GM23338 (cell line): Measurements from ENCODE around the gene DGKB.

ENCODE experiments used
- CTCF ChIP-seq, 2 experiments: fragments of 200-600 bp in 1 of 2; sonication (generic) in 1 of 2; conservative IDR thresholded peaks; 2 replicates each; pipeline versions ENCODE4 v1.5.1 to v1.6.1; 2016 to 2017; ENCODE audit warnings: antibody characterized with exemption in 2 of 2, low read depth in 2 of 2, mild to moderate bottlenecking in 2 of 2, moderate library complexity in 1 of 2
- EZH2phosphoT487 ChIP-seq: fragments of 200-600 bp; sonication (generic); IDR thresholded peaks from one replicate; pipeline ENCODE4 v1.8.1; 2018; ENCODE audit warnings: antibody characterized with exemption; ENCODE audit not compliant: unreplicated experiment
- POLR2AphosphoS5 ChIP-seq: IDR thresholded peaks from 2 replicates; pipeline ENCODE4 v1.6.1; 2016; ENCODE audit warnings: antibody characterized with exemption, low read depth
- REST ChIP-seq: IDR thresholded peaks from one replicate; pipeline ENCODE4 v1.6.1; 2018; ENCODE audit warnings: antibody characterized with exemption; ENCODE audit not compliant: unreplicated experiment

GRCh38 chr7:14438366-14438765 lies 464.2 kb downstream of the DGKB start:
- no peak for TF ChIP-seq CTCF (conservative IDR thresholded peaks at IDR 0.05; ENCODE audit: low read depth in 2 of 2)
- no peak for TF ChIP-seq EZH2phosphoT487
- no peak for TF ChIP-seq REST
- no peak for TF ChIP-seq POLR2AphosphoS5
